K562 (cell line): ENCODE data around the gene HLA-F. TPM values are rescaled to one million over a fixed set of nuclear protein-coding genes. Genes with fewer than 3 reads are reported as not detected.

Source experiments
- ATAC-seq: fragments of 200-7000 bp; cut with Tn5 transposase; 3 replicates; pipeline ENCODE4 v1.9.1; 2020; ENCODE audit warnings: moderate library complexity
- BruUV-seq: library from RNA; stranded (reverse); fragments of 400-500 nt; replicated peaks from 2 replicates; lab custom pipeline; 2021; lab: Mats Ljungman, UMichigan
- CTCF ChIA-PET: fragments of 300-600 bp; formaldehyde crosslinking; extraction: SDS; loops from one replicate; lab custom pipeline; 2021; ENCODE audit warnings: low intra/inter-chr PET ratio; lab: Yijun Ruan, JAX
- POLR2A ChIA-PET: fragments of 300-600, 350-650 bp; sonication (Branson Sonifier 250); formaldehyde crosslinking; extraction: SDS; loops from one replicate; lab custom pipeline; 2021; ENCODE audit warnings: antibody characterized with exemption, inconsistent platforms; lab: Yijun Ruan, JAX
- DNase-seq, 4 experiments: peaks; one replicate each; pipeline versions ENCODE4 v3.0.0 to v3.0.0-alpha.2; 2011 to 2018; ENCODE audit warnings: low spot score in 3 of 4, mixed read lengths in 3 of 4; ENCODE audit errors: extremely low read depth in 1 of 4
- FAIRE-seq: peaks from 2 replicates; lab custom pipeline; 2011; peaks lifted over from hg19 to GRCh38; lab: Jason Lieb, UNC
- H2AFZ ChIP-seq: 2 replicates; pipeline ENCODE4 v1.6.0; 2011; ENCODE audit warnings: low read depth, low read length, control low read depth, inconsistent platforms
- H3K27ac ChIP-seq: fragments of 200-600 bp; 3 replicates; pipeline ENCODE4 v1.8.0; 2011; ENCODE audit warnings: low read depth, mild to moderate bottlenecking, control low read depth, inconsistent platforms, low read length, moderate library complexity, mixed read lengths; ENCODE audit errors: extremely low read depth
- H3K27me3 ChIP-seq, 2 experiments: fragments of 300-600 bp in 1 of 2; 2 replicates in 1 of 2; 3 replicates in 1 of 2; pipeline versions ENCODE4 v1.6.0 to v1.8.0; 2011; ENCODE audit warnings: inconsistent platforms in 2 of 2, low read length in 2 of 2, mild to moderate bottlenecking in 1 of 2, mixed read lengths in 1 of 2, moderate library complexity in 1 of 2; ENCODE audit not compliant: control insufficient read depth in 2 of 2, insufficient read depth in 2 of 2
- H3K36me3 ChIP-seq: fragments of 300-600 bp; 3 replicates; pipeline ENCODE4 v1.8.0; 2011; ENCODE audit warnings: mild to moderate bottlenecking, low read length, inconsistent platforms; ENCODE audit not compliant: control insufficient read depth, insufficient read depth
- H3K4me1 ChIP-seq, 2 experiments: fragments of 200-600 bp in 1 of 2; replicated peaks in 1 of 2; 2 replicates in 1 of 2; 3 replicates in 1 of 2; pipeline versions ENCODE4 v1.5.1 to v1.8.0; 2011; ENCODE audit warnings: inconsistent platforms in 2 of 2, low read length in 2 of 2, mild to moderate bottlenecking in 1 of 2, mixed read lengths in 1 of 2, moderate library complexity in 1 of 2; ENCODE audit not compliant: control insufficient read depth in 2 of 2, insufficient read depth in 2 of 2
- H3K4me2 ChIP-seq: 2 replicates; pipeline ENCODE4 v1.6.1; 2011; ENCODE audit warnings: low read length, control low read depth, inconsistent platforms, mixed read lengths; ENCODE audit not compliant: insufficient read depth
- H3K4me3 ChIP-seq: fragments of 200-600 bp; sonication (generic), shearing (Covaris generic); 2 replicates; pipeline ENCODE4 v1.5.1; 2016; ENCODE audit warnings: control low read depth, inconsistent platforms
- H3K79me2 ChIP-seq: fragments of 200-600 bp; 3 replicates; pipeline ENCODE4 v1.8.0; 2011; ENCODE audit warnings: low read length, inconsistent platforms; ENCODE audit not compliant: control insufficient read depth, insufficient read depth
- H3K9ac ChIP-seq, 2 experiments: 2 replicates each; pipeline versions ENCODE4 v1.6.0 to v1.6.1; 2011; ENCODE audit warnings: low read depth in 2 of 2, low read length in 2 of 2, control low read depth in 1 of 2, inconsistent platforms in 1 of 2, mild to moderate bottlenecking in 1 of 2, mixed read lengths in 1 of 2; ENCODE audit not compliant: insufficient read depth in 1 of 2
- H3K9me1 ChIP-seq: one replicate; pipeline ENCODE4 v1.6.0; 2011; ENCODE audit warnings: inconsistent platforms, mild to moderate bottlenecking, low read length, moderate library complexity; ENCODE audit not compliant: control insufficient read depth, insufficient read depth
- H3K9me3 ChIP-seq: replicated peaks from 2 replicates; pipeline ENCODE4 v1.5.1; 2011; ENCODE audit warnings: low read depth, low read length, inconsistent platforms; ENCODE audit not compliant: control insufficient read depth, insufficient read depth
- H4K20me1 ChIP-seq: replicated peaks from 2 replicates; pipeline ENCODE4 v1.6.1; 2011; ENCODE audit warnings: low read length, inconsistent platforms, mixed read lengths; ENCODE audit not compliant: control insufficient read depth, insufficient read depth
- DPF2 ChIP-seq: fragments of 450-650 bp; IDR thresholded peaks from 2 replicates; pipeline ENCODE4 v1.6.1; 2016
- EHMT2 ChIP-seq: fragments of 450-650 bp; IDR thresholded peaks from 2 replicates; pipeline ENCODE4 v1.6.1; 2018; ENCODE audit warnings: antibody characterized with exemption
- MYBL2 ChIP-seq, 2 experiments: fragments of 450-650 bp in 1 of 2; sonication (generic) in 1 of 2; formaldehyde crosslinking in 1 of 2; IDR thresholded peaks; 2 replicates each; pipeline versions ENCODE4 v1.6.1 to v1.8.1; 2017 to 2022; ENCODE audit warnings: borderline replicate concordance in 1 of 2, inconsistent platforms in 1 of 2, low read depth in 1 of 2, mild to moderate bottlenecking in 1 of 2, missing genetic modification reagents in 1 of 2, moderate library complexity in 1 of 2
- TSHZ1 ChIP-seq: fragments of 250-450 bp; sonication (Bioruptor Pico); IDR thresholded peaks from 2 replicates; pipeline ENCODE4 v1.4.0; 2020; ENCODE audit warnings: mild to moderate bottlenecking, moderate library complexity
- ZBTB7A ChIP-seq: IDR thresholded peaks from 2 replicates; pipeline ENCODE4 v1.6.1; 2011; ENCODE audit warnings: low read depth, mild to moderate bottlenecking, low read length, moderate library complexity, borderline replicate concordance; ENCODE audit not compliant: control insufficient read depth
- ZNF12 ChIP-seq: sonication (generic); formaldehyde crosslinking; IDR thresholded peaks from 2 replicates; pipeline ENCODE4 v1.4.0; 2020; ENCODE audit warnings: mild to moderate bottlenecking, missing genetic modification reagents
- WGBS: fragments of 100-300 bp; shearing (Covaris generic); methylation state at CpG from one replicate; pipeline ENCODE4 v1.1.6; 2016; ENCODE audit warnings: low coverage, mixed read lengths; ENCODE audit not compliant: insufficient coverage; ENCODE audit errors: missing lambda C conversion rate; 5-methylcytosine and 5-hydroxymethylcytosine counted together
- in situ Hi-C: fragments of 300-500 bp; cut with MboI; formaldehyde crosslinking; loops from 4 replicates; pipeline ENCODE4 v1.15.0; 2018; ENCODE audit warnings: inconsistent platforms, mixed read lengths
- intact Hi-C: fragments of 100-400 bp; cut with micrococcal nuclease; formaldehyde crosslinking; loops from 2 replicates; pipeline ENCODE4 v1.14.2; 2022
- polyA plus RNA-seq, 8 experiments: library from polyadenylated mRNA; depleted of rRNA in 4 of 8; stranded (reverse) in 5 of 8; unstranded in 3 of 8; fragments of >200 nt; fragmentation: Nextera tagmentation in 2 of 8; fragmentation: Illumina TruSeq in 1 of 8; extraction: Ambion mirVana in 2 of 8; extraction: Trizol in 1 of 8; gene quantifications; 2 replicates each; pipeline versions ENCODE4 v1.2.1 to v1.2.3, GENCODE V29; 2011 to 2014; ENCODE audit warnings: inconsistent platforms in 1 of 8, missing spikeins in 1 of 8
- total RNA-seq, 7 experiments: library from RNA; depleted of rRNA in 6 of 7; stranded (reverse); fragments of >200 nt in 6 of 7; fragmentation: Illumina TruSeq in 2 of 7; extraction: Trizol in 2 of 7; gene quantifications; 2 replicates each; pipeline versions ENCODE4 v1.2.1 to v1.2.3, GENCODE V29; 2011 to 2021; ENCODE audit warnings: low replicate concordance in 1 of 7
- TF ChIP-seq, protein P1 (sequence below): conservative IDR thresholded peaks from 2 replicates; pipeline ENCODE4 v1.6.1; 2011; ENCODE audit warnings: low read depth, mild to moderate bottlenecking, low read length; ENCODE audit not compliant: control insufficient read depth

Gene HLA-F
- total and polyA plus RNA-seq, 9 of the 15 experiments (the other 6 are each of a cell fraction or from before 2014, with no cell fraction given): 0.40 to 0.76 (median 0.46) TPM; not detected in 6

GRCh38 chr6:29675561-29675960, 47.7 kb upstream of the HLA-F start:
- H3K36me3 ChIP-seq: no peaks in the 10 kb centered on the region
- TF ChIP-seq, protein P1, sequence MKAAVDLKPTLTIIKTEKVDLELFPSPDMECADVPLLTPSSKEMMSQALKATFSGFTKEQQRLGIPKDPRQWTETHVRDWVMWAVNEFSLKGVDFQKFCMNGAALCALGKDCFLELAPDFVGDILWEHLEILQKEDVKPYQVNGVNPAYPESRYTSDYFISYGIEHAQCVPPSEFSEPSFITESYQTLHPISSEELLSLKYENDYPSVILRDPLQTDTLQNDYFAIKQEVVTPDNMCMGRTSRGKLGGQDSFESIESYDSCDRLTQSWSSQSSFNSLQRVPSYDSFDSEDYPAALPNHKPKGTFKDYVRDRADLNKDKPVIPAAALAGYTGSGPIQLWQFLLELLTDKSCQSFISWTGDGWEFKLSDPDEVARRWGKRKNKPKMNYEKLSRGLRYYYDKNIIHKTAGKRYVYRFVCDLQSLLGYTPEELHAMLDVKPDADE: no peak
- TF ChIP-seq TSHZ1 (CRISPR knock-in tag) (no peak), DPF2 (no peak), ZBTB7A (no peak), ZNF12 (CRISPR knock-in tag) (no peak), MYBL2 (IDR thresholded peaks at IDR 0.05; ENCODE audit: low read depth) (no peak), MYBL2 (CRISPR knock-in tag; IDR thresholded peaks at IDR 0.05; ENCODE audit: borderline replicate concordance) (no peak), EHMT2 (no peak)
- TF ChIP-seq, all 486 proteins: peak for 0
- H3K9ac ChIP-seq: no peak overlapping the region
- ATAC-seq: no peak
- no peaks in the 10 kb centered on the region for H3K9me1 ChIP-seq
- no peak for FAIRE-seq
- H3K4me1 ChIP-seq: peaks cover 0 to 4% of the 10 kb centered on the region in 2 experiments; a peak in 2 of 5 replicates
- no peak overlapping the region for H2AFZ ChIP-seq
- WGBS: 5% methylated on average over 1 of the region's 1 CpG
- H3K9me3 ChIP-seq: no peaks in the 10 kb centered on the region
- H3K27me3 ChIP-seq: peaks cover 30 to 44% of the 10 kb centered on the region in 2 experiments; a peak in 4 of 5 replicates
- no peak overlapping the region for H3K4me2 ChIP-seq
- POLR2A ChIA-PET: no interaction called here
- H3K79me2 ChIP-seq: no peaks in the 10 kb centered on the region
- no TSS peak for BruUV-seq
- H3K27ac ChIP-seq: no peak overlapping the region
- CTCF ChIA-PET: interaction anchor here (0.6 kb wide), 1 partner anchor 338 kb away, joined by 3 read pairs; no protein-coding TSS in a partner anchor
- no peaks in the 10 kb centered on the region for H4K20me1 ChIP-seq
- no peak for DNase-seq
- intact Hi-C loops: no loop called here
- no peak overlapping the region for H3K4me3 ChIP-seq
- in situ Hi-C loops: no loop called here
